Mesothelial cell of epicardium (in vitro differentiated cells): ENCODE data around the gene HDHD3. TPM values are rescaled to one million over a fixed set of nuclear protein-coding genes. Genes with fewer than 3 reads are reported as not detected.

Source experiments
- DNase-seq, 2 experiments: peaks; one replicate each; pipeline ENCODE4 v3.0.0; 2021; ENCODE audit warnings: low spot score in 2 of 2; ENCODE audit not compliant: unreplicated experiment in 2 of 2
- H3K27ac Mint-ChIP-seq: 2 replicates; pipeline ENCODE4 v1.8.0; 2021; ENCODE audit warnings: mixed read lengths
- H3K27me3 Mint-ChIP-seq: 2 replicates; pipeline ENCODE4 v1.8.0; 2021; ENCODE audit warnings: low read depth, mixed read lengths
- H3K36me3 Mint-ChIP-seq: 2 replicates; pipeline ENCODE4 v1.8.0; 2021; ENCODE audit warnings: mixed read lengths
- H3K4me1 Mint-ChIP-seq: 2 replicates; pipeline ENCODE4 v1.8.0; 2021; ENCODE audit warnings: mixed read lengths
- H3K4me3 Mint-ChIP-seq: 2 replicates; pipeline ENCODE4 v1.8.0; 2021; ENCODE audit warnings: mild to moderate bottlenecking, moderate library complexity, mixed read lengths
- H3K9me3 Mint-ChIP-seq: 2 replicates; pipeline ENCODE4 v1.8.0; 2021; ENCODE audit warnings: mixed read lengths
- CTCF ChIP-seq: fragments of 200-600 bp; sonication (generic); IDR thresholded peaks from one replicate; pipeline ENCODE4 v1.5.0; 2021; ENCODE audit warnings: antibody characterized with exemption; ENCODE audit not compliant: unreplicated experiment
- total RNA-seq: library from RNA; stranded (reverse); gene quantifications from 3 replicates; pipeline ENCODE4 v1.2.1, GENCODE V29; 2021

HDHD3 gene
- total RNA-seq, 1 donor from 2014 or later: 30.8 TPM

GRCh38 chr9:113361304-113362018 lies 15.3 kb downstream of the HDHD3 start:
- H3K9me3 Mint-ChIP-seq: no peaks in the 10 kb centered on the region
- DNase-seq: no peak
- no peak overlapping the region for H3K4me3 Mint-ChIP-seq
- H3K36me3 Mint-ChIP-seq: no peaks in the 10 kb centered on the region
- peaks cover 9% of the 10 kb centered on the region for H3K4me1 Mint-ChIP-seq
- no peaks in the 10 kb centered on the region for H3K27me3 Mint-ChIP-seq
- no peak overlapping the region for H3K27ac Mint-ChIP-seq
- no peak for TF ChIP-seq CTCF

GRCh38 chr9:113360242-113360842 lies 16.4 kb downstream of the HDHD3 start:
- no peaks in the 10 kb centered on the region for H3K27me3 Mint-ChIP-seq
- H3K27ac Mint-ChIP-seq: no peak overlapping the region
- no peaks in the 10 kb centered on the region for H3K36me3 Mint-ChIP-seq
- no peak overlapping the region for H3K4me3 Mint-ChIP-seq
- DNase-seq: no peak
- no peak for TF ChIP-seq CTCF
- no peaks in the 10 kb centered on the region for H3K9me3 Mint-ChIP-seq
- peaks cover 9% of the 10 kb centered on the region for H3K4me1 Mint-ChIP-seq

- no peaks in the 10 kb centered on the region for H3K36me3 Mint-ChIP-seq
- TF ChIP-seq CTCF: no peak
- no peaks in the 10 kb centered on the region for H3K9me3 Mint-ChIP-seq
- no peak overlapping the region for H3K27ac Mint-ChIP-seq
- H3K27me3 Mint-ChIP-seq: no peaks in the 10 kb centered on the region
- no peak for DNase-seq
- H3K4me1 Mint-ChIP-seq: peaks cover 7% of the 10 kb centered on the region
- H3K4me3 Mint-ChIP-seq: no peak overlapping the region
Measured at GRCh38 chr9:113359385-113359784, 17.4 kb downstream of the HDHD3 start.

GRCh38 chr9:113356686-113357292 lies 20.0 kb downstream of the HDHD3 start:
- no peaks in the 10 kb centered on the region for H3K36me3 Mint-ChIP-seq
- peaks cover 15% of the 10 kb centered on the region for H3K27me3 Mint-ChIP-seq
- no peak overlapping the region for H3K27ac Mint-ChIP-seq
- H3K9me3 Mint-ChIP-seq: no peaks in the 10 kb centered on the region
- H3K4me1 Mint-ChIP-seq: peaks cover 7% of the 10 kb centered on the region
- no peak for TF ChIP-seq CTCF
- no peak overlapping the region for H3K4me3 Mint-ChIP-seq
- DNase-seq: no peak

- no peak for DNase-seq
- peaks cover 30% of the 10 kb centered on the region for H3K27me3 Mint-ChIP-seq
- no peak overlapping the region for H3K27ac Mint-ChIP-seq
- H3K36me3 Mint-ChIP-seq: no peaks in the 10 kb centered on the region
- H3K9me3 Mint-ChIP-seq: no peaks in the 10 kb centered on the region
- TF ChIP-seq CTCF: no peak
- no peak overlapping the region for H3K4me3 Mint-ChIP-seq
- H3K4me1 Mint-ChIP-seq: peaks cover 3% of the 10 kb centered on the region
Measured at GRCh38 chr9:113355040-113355596, 21.7 kb downstream of the HDHD3 start.
